Measurements from ENCODE around the gene ACTR2.

- TF ChIP-seq, protein P1, sequence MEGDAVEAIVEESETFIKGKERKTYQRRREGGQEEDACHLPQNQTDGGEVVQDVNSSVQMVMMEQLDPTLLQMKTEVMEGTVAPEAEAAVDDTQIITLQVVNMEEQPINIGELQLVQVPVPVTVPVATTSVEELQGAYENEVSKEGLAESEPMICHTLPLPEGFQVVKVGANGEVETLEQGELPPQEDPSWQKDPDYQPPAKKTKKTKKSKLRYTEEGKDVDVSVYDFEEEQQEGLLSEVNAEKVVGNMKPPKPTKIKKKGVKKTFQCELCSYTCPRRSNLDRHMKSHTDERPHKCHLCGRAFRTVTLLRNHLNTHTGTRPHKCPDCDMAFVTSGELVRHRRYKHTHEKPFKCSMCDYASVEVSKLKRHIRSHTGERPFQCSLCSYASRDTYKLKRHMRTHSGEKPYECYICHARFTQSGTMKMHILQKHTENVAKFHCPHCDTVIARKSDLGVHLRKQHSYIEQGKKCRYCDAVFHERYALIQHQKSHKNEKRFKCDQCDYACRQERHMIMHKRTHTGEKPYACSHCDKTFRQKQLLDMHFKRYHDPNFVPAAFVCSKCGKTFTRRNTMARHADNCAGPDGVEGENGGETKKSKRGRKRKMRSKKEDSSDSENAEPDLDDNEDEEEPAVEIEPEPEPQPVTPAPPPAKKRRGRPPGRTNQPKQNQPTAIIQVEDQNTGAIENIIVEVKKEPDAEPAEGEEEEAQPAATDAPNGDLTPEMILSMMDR (IDR thresholded peaks at IDR 0.05) = no peak
- no peak for TF ChIP-seq POLR2A (IDR thresholded peaks at IDR 0.05)
Measured at GRCh38 chr2:65273344-65273743, 45.7 kb downstream of the ACTR2 start.

Measured in Peyer's patch (tissue), 4 donors.